Adrenal gland (tissue), 5 donors: ENCODE data around the gene VDAC1.
"Not testable (repeated sequence)": the region's sequence is repeated elsewhere in the genome, so short reads cannot be mapped to it uniquely, and the experiment has no call there.

Experiments used
- CTCF ChIP-seq, 6 experiments: fragments of 450-650 bp in 4 of 6; fragments of 200-600 bp in 2 of 6; sonication (generic) in 1 of 6; IDR thresholded peaks; 1 replicate in 5 of 6; 2 replicates in 1 of 6; pipeline versions ENCODE4 v1.5.1 to v1.8.0; 2016 to 2021; ENCODE audit warnings: antibody characterized with exemption in 6 of 6, mild to moderate bottlenecking in 2 of 6, moderate library complexity in 1 of 6
- POLR2A ChIP-seq, 2 donors: fragments of 450-650 bp; IDR thresholded peaks; one replicate each; pipeline ENCODE4 v1.6.1; 2017; ENCODE audit warnings: antibody characterized with exemption in 2 of 2, mild to moderate bottlenecking in 2 of 2, moderate library complexity in 1 of 2
- donor health status: DM: no; HTN: no; CAD: no.

DNA sequence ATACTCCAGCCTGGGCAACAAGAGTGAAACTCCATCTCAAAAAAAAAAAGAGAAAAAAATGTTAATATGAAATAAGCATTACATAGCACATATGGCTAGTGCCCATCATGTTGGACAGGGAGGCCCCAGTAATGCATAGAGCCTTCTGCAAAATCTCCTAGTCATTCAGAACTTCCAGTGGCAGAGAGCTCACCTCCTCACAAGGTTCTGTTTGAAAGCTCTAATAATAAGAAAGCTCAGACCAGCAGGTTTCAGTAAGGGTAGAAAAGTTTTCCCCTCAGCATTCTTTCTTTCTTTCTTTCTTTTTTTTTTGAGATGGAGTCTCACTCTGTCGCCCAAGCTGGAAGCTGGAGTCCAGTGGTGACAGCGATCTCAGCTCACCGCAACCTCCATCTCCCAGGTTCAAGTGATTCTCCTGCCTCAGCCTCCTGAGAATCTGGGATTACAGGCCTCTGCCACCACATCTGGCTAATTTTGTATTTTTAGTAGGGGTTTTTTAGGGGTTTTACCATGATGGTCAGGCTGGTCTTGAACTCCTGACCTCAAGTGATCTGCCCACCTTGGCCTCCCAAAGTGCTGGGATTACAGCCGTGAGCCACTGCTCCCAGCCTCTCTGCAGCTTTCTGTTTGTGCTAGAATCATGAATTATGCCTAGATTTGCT is 25.7 kb upstream of the VDAC1 start:
- not testable (repeated sequence) for TF ChIP-seq CTCF, POLR2A (IDR thresholded peaks at IDR 0.05)
